Stimulated activated CD8-positive, alpha-beta memory T cell treated with anti-CD3 and anti-CD28 coated beads, Interleukin-2, amount 100 ng/mL, for 1 hour (primary cell): ENCODE data around the gene NUDCD3.

ENCODE experiments used
- DNase-seq, 2 donors: peaks; one replicate each; pipeline ENCODE4 v3.0.0-alpha.2; 2020; ENCODE audit warnings: low read depth in 2 of 2

Gene NUDCD3

GRCh38 chr7:44490351-44491200, at the start of gene NUDCD3:
Gene NUDCD3 (minus strand): TSS chr7:44490658. CDS start chr7:44490600, 58 bp downstream.
- DNase-seq: peak; percentile 56 to 73

- no peak for DNase-seq
These were observed 49.4 kb upstream of the NUDCD3 start for GRCh38 chr7:44539669-44540506.

- DNase-seq: no peak
These were observed 48.6 kb upstream of the NUDCD3 start for GRCh38 chr7:44538798-44539668.

- DNase-seq: no peak
These were observed 47.8 kb upstream of the NUDCD3 start for GRCh38 chr7:44538093-44538797.

GRCh38 chr7:44537442-44537841, 47.0 kb upstream of the NUDCD3 start:
- no peak for DNase-seq

- DNase-seq: no peak
These were observed 45.6 kb upstream of the NUDCD3 start for GRCh38 chr7:44536090-44536489.

GRCh38 chr7:44535348-44536064, 45.0 kb upstream of the NUDCD3 start:
- no peak for DNase-seq

GRCh38 chr7:44534501-44534900, 44.0 kb upstream of the NUDCD3 start:
- peak in 1 of 2 donors; percentile 11 for DNase-seq

- no peak for DNase-seq
These were observed 43.6 kb upstream of the NUDCD3 start for GRCh38 chr7:44534087-44534486.

- no peak for DNase-seq
These were observed 43.0 kb upstream of the NUDCD3 start for GRCh38 chr7:44533301-44534055.

GRCh38 chr7:44531421-44532380, 41.2 kb upstream of the NUDCD3 start:
- no peak for DNase-seq

- no peak for DNase-seq
These were observed 40.5 kb upstream of the NUDCD3 start for GRCh38 chr7:44530990-44531389.

GRCh38 chr7:44524811-44525388, 34.4 kb upstream of the NUDCD3 start:
- no peak for DNase-seq

- no peak for DNase-seq
These were observed 31.9 kb upstream of the NUDCD3 start for GRCh38 chr7:44522315-44522714.

GRCh38 chr7:44521347-44522095, 31.1 kb upstream of the NUDCD3 start:
- DNase-seq: no peak

GRCh38 chr7:44520574-44520973, 30.1 kb upstream of the NUDCD3 start:
- no peak for DNase-seq

- DNase-seq: no peak
These were observed 29.1 kb upstream of the NUDCD3 start for GRCh38 chr7:44519546-44519945.
